ENCODE data around the gene FAM110C.

DNA sequence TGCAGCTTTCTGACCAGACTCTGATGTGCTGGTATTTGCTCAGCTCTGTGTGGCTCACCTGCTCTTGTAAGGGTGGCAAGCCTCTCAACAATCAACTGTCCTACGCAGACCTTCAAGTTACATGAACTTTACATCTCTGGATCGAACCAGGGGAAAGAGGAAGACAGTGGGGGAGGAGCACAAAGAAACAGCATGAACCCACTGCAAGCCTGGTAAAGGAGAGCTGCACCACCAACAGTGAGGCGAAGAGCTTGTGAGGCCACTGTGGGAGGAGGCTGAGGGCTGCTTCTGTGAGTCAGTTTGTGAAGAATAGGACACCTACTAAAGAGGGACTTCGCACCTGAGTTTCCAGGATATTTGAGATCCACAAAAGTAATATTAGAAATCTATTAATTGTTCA, 18.8 kb upstream of the FAM110C start:
- no peak for TF ChIP-seq CTCF (IDR thresholded peaks at IDR 0.05)
- no peak for TF ChIP-seq POLR2A (IDR thresholded peaks at IDR 0.05)

Measured in uterus (tissue), 2 donors.